ENCODE measurements around the gene TSPYL4. TPM values are rescaled to one million over a fixed set of nuclear protein-coding genes. Genes with fewer than 3 reads are reported as not detected.

TSPYL4 gene
- total and polyA plus RNA-seq, 2 of the 8 experiments (the other 6 are each of a cell fraction or from before 2014, with no cell fraction given), result 20.5 to 22.6 TPM

- H2AK5ac ChIP-seq (ENCODE audit: low read depth, low read length), result no peak overlapping the region
- no peak overlapping the region for H3K23ac ChIP-seq (ENCODE audit: insufficient read length)
- no peak overlapping the region for H3K9ac ChIP-seq (replicated peaks in 1 of 4; ENCODE audit: extremely low read depth in 1 of 4, low read depth in 3 of 4, low read length in 3 of 4)
- H3K27me3 ChIP-seq (replicated peaks in 1 of 4; ENCODE audit: control insufficient read depth in 3 of 4, extremely low read depth in 1 of 4, insufficient read depth in 3 of 4, low read length in 3 of 4), result no peaks in the 10 kb centered on the region
- 93% methylated on average over 2 of the region's 2 CpGs; no CpG with 5 or more reads in 1 of the 2 experiments for WGBS, 2 experiments (ENCODE audit: extremely low coverage in 1 of 2, insufficient coverage in 1 of 2, insufficient read length in 1 of 2, insufficient replicate concordance in 2 of 2, low coverage in 1 of 2, low lambda C conversion rate in 2 of 2, missing lambda C conversion rate in 1 of 2)
- no peak overlapping the region for H3K27ac ChIP-seq (ENCODE audit: low read depth, low read length)
- no peak overlapping the region for H2BK120ac ChIP-seq (replicated peaks; ENCODE audit: low read depth, low read length)
- DNase-seq (ENCODE audit: low read depth in 1 of 2, low spot score in 2 of 2) (no peak), FAIRE-seq (no peak)
- CTCF ChIA-PET (ENCODE audit: partially characterized antibody), result interaction anchor here (1.0 kb wide), 1 partner anchor 107 kb away, joined by 3 read pairs; no protein-coding TSS in a partner anchor
- H3K56ac ChIP-seq (replicated peaks; ENCODE audit: insufficient read length, low read depth, low read length), result no peak overlapping the region
- H3K36me3 ChIP-seq (ENCODE audit: control insufficient read depth in 2 of 4, insufficient read depth in 4 of 4, low read length in 3 of 4), result peaks cover 0 to 5% (median 2%) of the 10 kb centered on the region in 4 experiments; a peak in 1 of 8 replicates
- no peak overlapping the region for H2BK12ac ChIP-seq (ENCODE audit: low read depth, low read length)
- H2BK15ac ChIP-seq (ENCODE audit: low read length), result no peak overlapping the region
- H4K91ac ChIP-seq (replicated peaks; ENCODE audit: insufficient read length, low read length), result no peak overlapping the region
- no peak overlapping the region for H2BK20ac ChIP-seq (ENCODE audit: low read length)
- no peak overlapping the region for H3K14ac ChIP-seq (ENCODE audit: insufficient read length)
- no peak overlapping the region for H3K18ac ChIP-seq (ENCODE audit: extremely low read depth, low read length)
- no peak overlapping the region for H4K5ac ChIP-seq (ENCODE audit: insufficient read length, low read depth, low read length)
- H3K4me2 ChIP-seq (ENCODE audit: insufficient read depth in 1 of 2, low read depth in 2 of 2, low read length in 2 of 2), result no peak overlapping the region
- H3K9me3 ChIP-seq (ENCODE audit: insufficient read depth in 2 of 2, low read depth in 1 of 2, low read length in 1 of 2), result no peaks in the 10 kb centered on the region
- POLR2A ChIA-PET (ENCODE audit: partially characterized antibody), result no interaction called here
- H3K4me1 ChIP-seq (replicated peaks in 1 of 4; ENCODE audit: control insufficient read depth in 3 of 4, insufficient read depth in 4 of 4, low read length in 3 of 4), result peaks cover 0 to 3% (median 1%) of the 10 kb centered on the region in 4 experiments; a peak in 3 of 7 replicates
- no peak overlapping the region for H2BK5ac ChIP-seq (ENCODE audit: low read depth, low read length)
- no peak overlapping the region for H2AFZ ChIP-seq (ENCODE audit: low read length)
- H3K4ac ChIP-seq (replicated peaks; ENCODE audit: insufficient read length, low read depth, low read length), result no peak overlapping the region
- no peaks in the 10 kb centered on the region for H3K23me2 ChIP-seq (ENCODE audit: low read depth, low read length)
- no peak overlapping the region for H4K8ac ChIP-seq (ENCODE audit: extremely low read depth, insufficient read depth, low read length)
- H3K4me3 ChIP-seq (ENCODE audit: extremely low read depth in 1 of 4, insufficient read depth in 2 of 4, low read depth in 3 of 4, low read length in 4 of 4), result no peak overlapping the region
- H3K79me1 ChIP-seq (ENCODE audit: low read depth, low read length), result no peaks in the 10 kb centered on the region
- no peaks in the 10 kb centered on the region for H3K79me2 ChIP-seq (ENCODE audit: control insufficient read depth in 1 of 2, insufficient read depth in 2 of 2, low read length in 2 of 2)
- H4K20me1 ChIP-seq (replicated peaks in 1 of 2; ENCODE audit: control insufficient read depth in 1 of 2, insufficient read depth in 2 of 2, low read length in 2 of 2), result peaks cover 0 to 1% of the 10 kb centered on the region in 2 experiments
- no peak for TF ChIP-seq KDM1A (IDR thresholded peaks at IDR 0.05; ENCODE audit: borderline replicate concordance, low read length)
- TF ChIP-seq RAD21 (IDR thresholded peaks at IDR 0.05 in 1 of 2, conservative IDR thresholded peaks at IDR 0.05 in 1 of 2; ENCODE audit: low read depth in 2 of 2, low read length in 2 of 2), result no peak
- no peak for TF ChIP-seq CBX8 (IDR thresholded peaks at IDR 0.05; ENCODE audit: borderline replicate concordance, low read depth, low read length)
- no peak for TF ChIP-seq GTF2F1 (IDR thresholded peaks at IDR 0.05; ENCODE audit: borderline replicate concordance, low read depth, low read length)
- TF ChIP-seq SUZ12 (IDR thresholded peaks at IDR 0.05; ENCODE audit: low read length), result no peak
- no peak for TF ChIP-seq SIX5 (IDR thresholded peaks at IDR 0.05; ENCODE audit: low read depth, low read length)
- TF ChIP-seq SAP30 (IDR thresholded peaks at IDR 0.05; ENCODE audit: insufficient read depth, insufficient replicate concordance, low read length), result no peak
- TF ChIP-seq SP2 (IDR thresholded peaks at IDR 0.05; ENCODE audit: low read length), result no peak
- no peak for TF ChIP-seq BCL11A (IDR thresholded peaks at IDR 0.05; ENCODE audit: low read depth in 2 of 2, low read length in 2 of 2)
- no peak for TF ChIP-seq CTBP2 (IDR thresholded peaks at IDR 0.05; ENCODE audit: borderline replicate concordance, insufficient read depth, insufficient read length, low read length)
- TF ChIP-seq SP4 (IDR thresholded peaks at IDR 0.05; ENCODE audit: low read length), result no peak
- no peak for TF ChIP-seq YY1 (IDR thresholded peaks at IDR 0.05; ENCODE audit: low read depth, low read length)
- no peak for TF ChIP-seq SIRT6 (IDR thresholded peaks at IDR 0.05; ENCODE audit: low read length)
- no peak for TF ChIP-seq JUND (IDR thresholded peaks at IDR 0.05; ENCODE audit: low read length)
- no peak for TF ChIP-seq BRCA1 (IDR thresholded peaks at IDR 0.05; ENCODE audit: low read depth, low read length)
Measured at GRCh38 chr6:116221911-116222310, 32.0 kb downstream of the TSPYL4 start.
